COLO668 (cell line): ENCODE data around the gene MCOLN1.

Experiments
- DNase-seq: peaks from one replicate; lab custom pipeline; 2025; ENCODE audit not compliant: unreplicated experiment; lab: John Stamatoyannopoulos, UW

The MCOLN1 gene

DNA sequence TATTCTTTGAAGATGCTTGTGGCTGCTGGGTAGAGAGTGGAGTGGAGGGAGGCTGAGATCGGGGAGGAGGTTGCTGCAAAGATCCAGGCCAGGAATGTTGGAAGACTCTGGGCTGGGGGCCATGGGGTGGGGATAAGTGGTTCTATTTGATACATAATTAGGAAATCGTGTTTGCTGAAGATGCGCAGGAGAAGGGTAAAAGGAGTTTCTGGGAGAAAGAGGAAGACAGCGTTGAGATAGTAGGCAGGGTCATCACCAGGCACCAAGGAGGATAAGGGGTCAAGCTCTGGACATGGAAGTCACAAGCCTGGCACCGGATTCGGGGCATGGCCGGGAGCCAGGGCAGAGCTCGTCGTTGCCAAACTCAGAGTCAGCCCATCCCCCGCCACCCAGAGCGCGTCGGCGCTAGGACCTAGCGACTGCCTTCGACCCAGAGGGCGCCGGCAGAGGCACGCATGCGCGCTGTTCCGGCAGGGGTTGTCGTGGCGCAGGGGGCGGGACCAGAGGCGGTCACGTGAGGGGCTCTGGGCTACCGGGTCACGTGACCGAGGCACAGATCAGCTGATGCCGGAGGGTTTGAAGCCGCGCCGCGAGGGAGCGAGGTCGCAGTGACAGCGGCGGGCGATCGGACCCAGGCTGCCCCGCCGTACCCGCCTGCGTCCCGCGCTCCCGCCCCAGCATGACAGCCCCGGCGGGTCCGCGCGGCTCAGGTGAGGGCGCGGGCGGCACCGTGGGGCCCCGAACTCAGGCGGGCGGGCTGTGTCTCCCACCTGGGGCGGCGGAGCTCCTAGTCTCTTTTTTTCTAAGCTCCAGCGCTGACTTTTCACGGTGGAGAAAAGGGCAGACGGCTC is at the start of gene MCOLN1:
Gene MCOLN1, plus strand, starts transcription at position 553 of the 851 bp plus-strand sequence. Its CDS starts 127 bp downstream, at position 680.
- DNase-seq = peak; percentile 99

DNA sequence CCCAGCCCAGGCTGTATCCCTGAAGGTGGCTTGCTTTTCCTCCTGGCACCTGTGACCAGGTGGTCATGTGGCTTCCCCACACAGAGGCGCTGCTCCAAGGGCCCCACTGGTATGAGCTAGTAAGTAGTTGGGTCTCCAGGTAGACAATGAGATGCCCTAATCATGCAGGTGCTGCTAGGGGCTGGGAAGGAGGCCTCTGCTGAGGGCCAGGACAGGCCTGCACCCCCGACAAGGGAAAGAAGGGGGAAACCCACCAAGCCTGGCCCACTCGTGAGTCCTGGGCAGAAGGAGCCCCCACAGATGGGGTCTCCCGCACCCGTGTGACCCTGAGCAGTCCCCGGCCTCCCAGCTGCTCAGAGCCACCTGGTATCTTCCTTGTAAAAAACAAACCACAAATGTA is 46.8 kb upstream of the MCOLN1 start:
- no peak for DNase-seq

- DNase-seq = no peak
Observed at GRCh38 chr19:7476241-7476640, 46.2 kb upstream of the MCOLN1 start.

DNA sequence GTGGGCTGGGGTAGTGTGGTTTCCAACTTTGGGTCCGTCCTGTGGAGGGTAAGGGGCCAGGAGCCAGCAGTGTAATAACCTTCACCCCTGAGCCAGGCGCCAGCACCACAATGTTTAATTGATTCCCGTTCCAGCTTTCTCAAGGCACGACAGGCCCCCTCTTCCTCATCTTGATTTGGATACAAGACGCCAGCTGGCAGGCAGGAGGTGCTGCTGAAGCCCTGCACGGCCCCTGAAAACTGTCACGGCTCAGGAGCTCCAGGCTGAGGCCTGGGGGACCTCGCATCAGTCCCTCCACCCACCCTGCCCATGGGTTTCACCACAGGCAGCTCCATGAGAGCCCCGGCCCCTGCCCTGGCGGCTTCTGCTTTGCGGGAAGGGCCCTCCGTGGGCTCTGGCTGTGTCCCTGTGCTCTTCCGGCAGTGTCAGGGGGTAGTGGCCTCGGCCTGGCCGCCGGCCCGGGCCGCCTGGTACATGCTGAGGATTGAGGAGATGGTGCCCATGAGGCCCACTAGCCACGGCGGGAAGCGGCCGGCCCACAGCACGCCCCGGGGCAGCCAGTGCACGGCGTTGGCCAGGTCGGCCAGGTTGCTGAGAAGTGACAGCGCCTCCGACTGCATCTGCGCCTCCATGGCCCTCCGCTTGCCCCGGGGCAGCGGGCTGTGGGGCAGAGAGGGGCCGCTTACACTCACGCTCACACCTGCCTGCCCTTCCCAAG is 45.5 kb upstream of the MCOLN1 start:
- no peak for DNase-seq

GRCh38 chr19:7477758-7478157 is 44.7 kb upstream of the MCOLN1 start:
- DNase-seq = no peak

DNA sequence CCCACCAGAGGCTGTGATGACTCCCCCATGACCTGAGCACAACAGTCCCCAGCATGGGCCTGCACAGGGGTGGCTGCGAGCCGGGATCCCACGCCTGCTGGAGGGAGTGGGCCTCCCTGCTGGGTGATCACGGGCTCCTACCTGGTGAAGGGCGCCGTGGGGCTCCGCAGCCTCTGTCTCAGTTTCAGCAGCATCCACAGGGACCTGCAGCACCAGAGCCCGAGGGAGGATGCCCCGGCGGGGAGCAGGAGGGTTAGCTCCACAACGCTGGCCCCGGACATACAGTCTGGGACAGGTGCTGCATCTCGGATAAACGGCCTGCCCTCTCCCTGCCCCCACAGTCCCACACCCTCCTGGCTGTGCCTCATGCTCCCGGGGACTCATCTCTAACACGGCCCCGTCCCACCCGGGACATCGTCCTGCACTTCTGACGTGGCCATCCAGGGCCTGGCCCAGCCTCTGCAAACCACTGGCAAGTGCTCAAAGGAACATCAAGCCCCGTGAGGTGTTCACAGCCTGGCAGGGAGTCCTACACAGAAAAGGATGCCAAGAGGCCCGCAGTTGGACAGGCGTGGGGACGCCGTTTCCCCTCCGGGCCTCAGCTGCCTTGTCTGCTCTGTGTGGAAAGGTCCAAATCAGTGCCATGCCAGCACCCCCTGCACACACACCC is 44.1 kb upstream of the MCOLN1 start:
- DNase-seq = no peak

- DNase-seq = no peak
Observed at GRCh38 chr19:7478843-7479227, 43.6 kb upstream of the MCOLN1 start.

DNA sequence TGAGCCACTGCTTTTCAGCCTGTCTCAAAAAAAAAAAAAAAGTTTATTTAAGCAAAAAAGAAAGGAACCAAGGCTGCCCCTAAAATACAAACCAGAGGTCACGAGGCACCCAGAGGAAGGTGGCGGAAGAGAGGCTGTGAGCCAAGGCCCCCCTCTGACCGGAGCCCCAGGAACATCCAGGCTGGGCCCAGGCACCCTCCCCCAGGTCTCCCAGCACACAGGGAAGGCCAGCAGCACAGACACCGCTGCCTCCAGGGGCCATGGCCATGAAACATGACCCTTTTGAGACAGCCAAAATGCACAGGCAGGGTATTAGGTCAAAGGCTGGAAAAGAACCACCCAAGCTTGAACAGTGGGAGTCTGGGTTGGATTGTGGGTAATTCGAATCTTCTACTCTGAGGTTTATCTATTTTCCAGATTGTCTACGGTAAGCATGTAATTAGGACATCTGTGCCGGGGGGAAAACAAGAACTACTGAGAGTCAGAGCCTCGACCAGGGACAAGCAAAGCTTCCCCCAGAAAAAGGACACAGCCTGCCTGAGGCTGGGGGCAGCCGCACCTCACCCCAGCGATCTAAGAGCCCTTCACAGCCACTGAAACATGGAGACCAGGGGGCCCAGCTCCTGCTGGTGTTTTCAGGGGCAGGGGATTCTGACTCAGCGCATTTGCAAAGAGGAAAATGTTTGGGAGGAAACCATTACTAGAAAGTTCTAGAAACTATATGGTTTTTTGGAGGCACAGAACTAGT is 42.0 kb upstream of the MCOLN1 start:
- no peak for DNase-seq

GRCh38 chr19:7480970-7481255 is 41.5 kb upstream of the MCOLN1 start:
- no peak for DNase-seq

DNA sequence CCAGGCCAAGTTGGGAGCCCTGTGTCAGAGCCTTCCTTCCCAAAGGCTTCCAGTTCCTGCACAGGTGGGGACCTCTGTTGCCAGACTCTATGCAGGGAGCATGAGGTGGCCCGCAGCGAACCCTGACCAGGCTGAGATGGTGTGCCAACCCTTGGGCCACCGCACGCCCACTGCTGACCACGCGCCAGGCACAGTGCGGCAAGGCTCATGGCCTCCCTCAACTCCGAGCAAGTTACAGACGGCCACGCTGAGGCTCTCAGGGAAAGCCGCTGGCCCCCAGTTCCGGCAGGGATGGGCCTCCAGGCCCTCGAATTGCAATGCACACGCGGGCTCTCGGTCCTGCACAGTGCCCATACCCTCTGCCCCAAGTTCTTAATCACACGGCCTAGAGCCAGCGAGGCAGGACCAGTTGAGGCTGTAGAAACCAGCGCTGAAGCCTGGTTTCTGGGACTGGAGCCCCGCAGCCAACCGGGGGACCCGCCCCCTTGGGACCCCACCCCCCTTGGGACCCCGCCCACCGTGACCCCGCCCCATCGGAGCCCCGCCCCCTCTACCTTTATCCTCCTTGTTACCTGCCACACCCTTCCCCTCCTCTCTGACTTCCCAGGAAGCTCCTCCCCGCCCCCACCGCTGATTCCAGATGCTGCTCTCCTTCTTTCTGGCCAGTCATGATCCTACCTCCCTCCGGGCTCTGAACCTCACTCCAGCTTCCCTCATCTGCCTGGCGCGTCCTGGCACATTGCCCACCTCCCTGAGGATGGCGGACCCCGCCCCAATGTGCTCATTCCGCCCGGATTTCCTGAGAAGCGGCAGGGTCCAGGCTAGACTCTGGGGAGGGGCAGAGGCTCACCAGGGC is 39.6 kb upstream of the MCOLN1 start:
- no peak for DNase-seq

DNA sequence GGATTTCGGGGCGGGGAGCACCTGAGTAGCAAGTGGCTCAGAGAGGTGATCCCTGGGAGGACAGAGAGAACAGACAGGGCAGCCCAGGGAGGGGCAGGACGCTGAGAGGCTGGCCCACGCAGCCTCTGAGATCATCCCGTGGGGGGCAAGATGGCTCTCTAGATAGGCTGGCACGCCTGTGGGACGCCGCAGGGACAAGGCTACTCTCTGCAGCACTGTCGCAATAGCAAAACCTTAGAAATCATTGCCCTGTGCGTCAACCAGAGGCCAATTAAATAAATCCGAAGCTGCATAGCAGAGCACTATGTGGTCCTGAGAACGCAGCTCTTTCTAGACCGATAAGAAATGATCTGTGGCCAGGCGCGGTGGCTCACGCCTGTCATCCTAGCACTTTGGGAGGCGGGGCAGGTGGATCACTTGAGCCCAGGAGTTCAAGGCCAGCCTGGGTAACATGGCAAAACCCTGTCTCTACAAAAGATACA is 38.7 kb upstream of the MCOLN1 start:
- no peak for DNase-seq

GRCh38 chr19:7486923-7487322 is 35.5 kb upstream of the MCOLN1 start:
- no peak for DNase-seq

- DNase-seq = peak; percentile 92
Observed at GRCh38 chr19:7488736-7489353, 33.6 kb upstream of the MCOLN1 start, which contains the start of gene PEX11G. Gene PEX11G (minus strand): TSS chr19:7489035. CDS start chr19:7489010, 25 bp downstream.

DNA sequence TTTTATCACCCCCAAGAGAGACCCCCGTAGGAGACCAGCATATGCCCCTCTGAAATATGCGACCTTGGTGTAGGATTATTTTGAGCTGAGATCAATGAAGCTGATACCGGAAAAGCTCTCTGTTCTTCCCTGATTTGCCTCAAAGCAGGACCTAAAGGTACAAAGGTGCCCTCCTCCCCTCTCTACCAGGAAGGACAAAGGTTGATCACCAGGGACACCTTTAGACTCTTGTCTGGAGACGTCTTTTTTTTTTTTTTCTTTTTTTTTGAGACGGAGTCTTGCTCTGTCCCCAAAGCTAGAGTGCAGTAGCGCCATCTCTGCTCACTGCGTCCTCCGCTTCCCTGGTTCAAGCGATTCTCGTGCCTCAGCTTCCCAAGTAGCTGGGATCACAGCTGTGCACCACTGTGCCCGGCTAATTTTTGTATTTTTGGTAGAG is 32.8 kb upstream of the MCOLN1 start:
- DNase-seq = no peak

GRCh38 chr19:7492142-7492541 is 30.3 kb upstream of the MCOLN1 start:
- DNase-seq = no peak

DNA sequence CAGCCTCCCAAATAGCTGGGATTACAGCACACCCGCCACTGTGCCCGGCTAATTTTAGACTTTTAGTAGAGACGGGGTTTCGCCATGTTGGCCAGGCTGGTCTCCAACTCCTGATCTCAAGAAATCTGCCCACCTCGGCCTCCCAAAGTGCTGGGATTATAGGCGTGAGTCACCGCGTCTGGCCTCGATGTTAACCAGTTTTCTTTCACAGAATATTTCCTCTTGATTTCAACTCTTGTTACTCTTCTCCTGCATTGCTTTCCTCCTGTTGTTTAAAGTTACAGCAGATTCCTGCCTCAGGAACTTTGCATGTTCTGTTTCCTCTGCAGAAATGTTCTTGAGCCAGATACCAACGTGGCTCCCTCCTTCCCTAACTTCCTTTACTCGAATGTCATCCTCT is 29.9 kb upstream of the MCOLN1 start:
- DNase-seq = no peak

DNA sequence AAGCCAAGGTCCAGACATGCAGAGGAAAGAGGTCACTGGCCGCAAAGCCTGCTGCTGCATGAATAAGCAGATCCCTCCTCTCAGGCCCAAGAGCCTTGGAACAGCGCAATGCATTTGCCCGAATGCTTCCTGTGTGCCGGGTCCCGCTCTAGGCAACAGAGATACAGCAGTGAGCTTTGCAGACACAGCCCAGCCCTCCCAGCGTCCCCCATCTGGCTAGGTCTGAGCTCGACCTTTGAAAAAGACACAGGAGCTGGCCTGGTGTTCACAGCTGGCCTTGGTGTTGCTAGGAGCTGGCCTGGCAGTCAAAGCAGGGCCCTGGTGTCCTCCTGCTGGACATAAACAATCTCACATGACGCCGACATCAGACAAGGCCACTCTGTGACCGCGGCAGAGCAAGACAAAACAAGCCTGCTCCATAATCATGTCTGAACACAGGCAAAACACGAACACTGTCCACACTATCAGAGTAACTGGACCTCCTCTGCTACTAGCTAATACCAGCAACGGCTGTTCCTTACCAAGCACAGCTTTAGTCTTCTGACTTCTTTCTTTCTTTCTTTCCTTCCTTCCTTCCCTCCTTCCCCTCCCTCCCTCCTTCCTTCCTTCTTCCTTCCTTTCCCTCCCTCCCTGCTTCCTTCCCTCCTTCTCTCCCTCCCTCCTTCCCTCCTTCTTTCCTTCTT is 27.9 kb upstream of the MCOLN1 start:
- DNase-seq = no peak

- DNase-seq = no peak
Observed at GRCh38 chr19:7497292-7497691, 25.1 kb upstream of the MCOLN1 start.

DNA sequence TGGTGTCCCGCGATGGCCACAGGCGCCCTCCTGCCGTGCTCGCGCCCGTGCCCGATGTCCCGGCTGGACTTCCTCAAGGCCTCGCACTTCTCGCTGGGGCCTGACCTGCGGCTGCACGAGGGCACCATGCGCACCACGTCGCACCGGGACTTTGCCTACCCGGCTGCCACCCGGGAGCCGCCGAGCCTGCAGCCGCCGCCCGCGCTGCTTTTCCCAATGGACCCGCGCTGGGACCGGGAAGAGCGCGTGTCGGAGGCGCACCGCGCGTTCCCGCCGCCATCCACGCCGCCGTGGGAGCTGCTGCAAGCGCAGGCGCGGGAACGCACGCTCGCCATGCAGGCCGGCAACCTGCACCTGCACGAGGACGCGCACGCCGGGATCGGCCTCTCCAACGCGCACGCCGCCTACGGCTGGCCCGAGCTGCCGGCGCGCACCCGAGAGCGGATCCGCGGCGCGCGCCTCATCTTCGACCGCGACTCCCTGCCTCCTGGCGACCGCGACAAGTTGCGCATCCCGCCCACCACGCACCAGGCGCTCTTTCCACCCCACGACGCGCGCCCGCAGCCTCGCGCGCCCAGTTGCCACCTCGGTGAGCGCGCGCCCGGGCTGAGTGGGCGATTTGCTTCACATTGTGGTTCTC is 21.5 kb upstream of the MCOLN1 start:
- DNase-seq = peak; percentile 93
